HepG2 (cell line): Measurements from ENCODE around the gene AFDN. TPM values are rescaled to one million over a fixed set of nuclear protein-coding genes. Genes with fewer than 3 reads are reported as not detected.

Experiments used
- ATAC-seq: fragments of 200-7000 bp; cut with Tn5 transposase; 3 replicates; pipeline ENCODE4 v1.9.1; 2020; ENCODE audit warnings: mild to moderate bottlenecking, moderate library complexity
- BruUV-seq: library from RNA; stranded (reverse); fragments of 400-500 nt; replicated peaks from 2 replicates; lab custom pipeline; 2021; lab: Mats Ljungman, UMichigan
- CTCF ChIA-PET: fragments of 300-600 bp; formaldehyde crosslinking; extraction: SDS; loops from one replicate; lab custom pipeline; 2021; ENCODE audit warnings: low total read pairs, inconsistent platforms, low intra/inter-chr PET ratio; lab: Yijun Ruan, JAX
- POLR2A ChIA-PET: fragments of 350-600 bp; sonication (Branson Sonifier 250); formaldehyde crosslinking; loops from one replicate; lab custom pipeline; 2020; ENCODE audit warnings: antibody characterized with exemption, inconsistent platforms; lab: Yijun Ruan, JAX
- DNase-seq: peaks from one replicate; pipeline ENCODE4 v3.0.0-alpha.2; 2015; ENCODE audit warnings: low spot score
- FAIRE-seq: peaks from 3 replicates; lab custom pipeline; 2011; peaks lifted over from hg19 to GRCh38; lab: Jason Lieb, UNC
- H2AFZ ChIP-seq: one replicate; pipeline ENCODE4 v1.6.1; 2011; ENCODE audit warnings: low read length, inconsistent platforms
- H3K27ac ChIP-seq: fragments of 300-600 bp; 3 replicates; pipeline ENCODE4 v1.8.0; 2011; ENCODE audit warnings: mixed run types, mild to moderate bottlenecking, mixed read lengths, low read length, inconsistent platforms; ENCODE audit not compliant: insufficient read depth; ENCODE audit errors: extremely low read length
- H3K27me3 ChIP-seq, 2 experiments: fragments of 200-600 bp in 1 of 2; 2 replicates in 1 of 2; 3 replicates in 1 of 2; pipeline versions ENCODE4 v1.6.0 to v1.8.0; 2011; ENCODE audit warnings: low read length in 2 of 2, mild to moderate bottlenecking in 2 of 2, moderate library complexity in 2 of 2, inconsistent platforms in 1 of 2; ENCODE audit not compliant: insufficient read depth in 2 of 2, control insufficient read depth in 1 of 2
- H3K36me3 ChIP-seq, 2 experiments: fragments of 200-600 bp in 1 of 2; replicated peaks in 1 of 2; 2 replicates in 1 of 2; 3 replicates in 1 of 2; pipeline versions ENCODE4 v1.5.1 to v1.8.0; 2011; ENCODE audit warnings: low read length in 2 of 2, inconsistent platforms in 1 of 2; ENCODE audit not compliant: insufficient read depth in 2 of 2, control insufficient read depth in 1 of 2
- H3K4me1 ChIP-seq: 2 replicates; pipeline ENCODE4 v1.5.1; 2012; ENCODE audit warnings: low read length, inconsistent platforms; ENCODE audit not compliant: insufficient read depth
- H3K4me2 ChIP-seq: 2 replicates; pipeline ENCODE4 v1.6.0; 2011; ENCODE audit warnings: low read depth, low read length, inconsistent platforms
- H3K4me3 ChIP-seq, 3 experiments: fragments of 200-600 bp in 1 of 3; sonication (generic), shearing (Covaris generic) in 1 of 3; replicated peaks in 1 of 3; 2 replicates each; pipeline ENCODE4 v1.5.1; 2011 to 2016; ENCODE audit warnings: low read length in 3 of 3, inconsistent platforms in 2 of 3, low read depth in 2 of 3, mild to moderate bottlenecking in 2 of 3, control low read depth in 1 of 3, mixed read lengths in 1 of 3; ENCODE audit not compliant: insufficient read depth in 1 of 3
- H3K79me2 ChIP-seq: one replicate; pipeline ENCODE4 v1.6.1; 2011; ENCODE audit warnings: low read length, inconsistent platforms; ENCODE audit not compliant: insufficient read depth
- H3K9ac ChIP-seq: 2 replicates; pipeline ENCODE4 v1.6.0; 2011; ENCODE audit warnings: mild to moderate bottlenecking, low read depth, low read length, inconsistent platforms; ENCODE audit not compliant: insufficient read depth
- H3K9me3 ChIP-seq: 2 replicates; pipeline ENCODE4 v1.5.1; 2012; ENCODE audit warnings: mild to moderate bottlenecking, low read length
- H4K20me1 ChIP-seq: 2 replicates; pipeline ENCODE4 v1.6.0; 2011; ENCODE audit warnings: inconsistent platforms, mild to moderate bottlenecking, low read length, moderate library complexity; ENCODE audit not compliant: insufficient read depth
- AGO2 ChIP-seq: fragments of 200-400 bp; formaldehyde crosslinking; optimal IDR thresholded peaks from 2 replicates; pipeline ENCODE3; 2017; ENCODE audit warnings: mild to moderate bottlenecking, low read depth, low read length, moderate library complexity
- DR1 ChIP-seq: sonication (generic); formaldehyde crosslinking; IDR thresholded peaks from 2 replicates; pipeline ENCODE4 v1.8.0; 2021; ENCODE audit warnings: mild to moderate bottlenecking, missing genetic modification reagents, inconsistent platforms
- HDAC1 ChIP-seq: sonication (generic); formaldehyde crosslinking; IDR thresholded peaks from 2 replicates; pipeline ENCODE4 v1.5.1; 2020; ENCODE audit warnings: mild to moderate bottlenecking, missing genetic modification reagents
- MAX ChIP-seq: IDR thresholded peaks from 2 replicates; pipeline ENCODE4 v1.6.1; 2012; ENCODE audit warnings: inconsistent platforms
- MED13 ChIP-seq: sonication (generic); formaldehyde crosslinking; IDR thresholded peaks from 2 replicates; pipeline ENCODE4 v1.5.0; 2020; ENCODE audit warnings: missing genetic modification reagents
- NRL ChIP-seq: sonication (generic); formaldehyde crosslinking; IDR thresholded peaks from 2 replicates; pipeline ENCODE4 v1.5.0; 2020; ENCODE audit warnings: missing genetic modification reagents, mild to moderate bottlenecking, moderate library complexity, borderline replicate concordance
- POLR2AphosphoS5 ChIP-seq: IDR thresholded peaks from 2 replicates; pipeline ENCODE4 v1.6.1; 2012; ENCODE audit warnings: low read depth, low read length
- SOX5 ChIP-seq: IDR thresholded peaks from 2 replicates; pipeline ENCODE4 v1.6.1; 2016; ENCODE audit warnings: borderline replicate concordance
- THAP11 ChIP-seq: IDR thresholded peaks from 2 replicates; pipeline ENCODE4 v1.6.1; 2016; ENCODE audit warnings: missing biosample characterization, missing genetic modification reagents
- ZNF687 ChIP-seq: sonication (generic); formaldehyde crosslinking; IDR thresholded peaks from 2 replicates; pipeline ENCODE4 v1.5.1; 2020; ENCODE audit warnings: mild to moderate bottlenecking, missing genetic modification reagents, moderate library complexity
- WGBS: methylation state at CpG from one replicate; pipeline ENCODE4 v1.1.6; 2017; ENCODE audit warnings: low lambda C conversion rate; 5-methylcytosine and 5-hydroxymethylcytosine counted together
- in situ Hi-C: cut with HindIII; loops from 2 replicates; pipeline ENCODE4 v1.10.0; 2017; ENCODE audit warnings: low pct_unique_long_range_greater_than_20kb; ENCODE audit not compliant: extremely low pct_ligation_motif_present
- intact Hi-C: fragments of 100-400 bp; cut with micrococcal nuclease; formaldehyde crosslinking; loops from one replicate; pipeline ENCODE4 v1.10.0; 2022; ENCODE audit not compliant: unreplicated experiment
- polyA plus RNA-seq, 8 experiments: library from polyadenylated mRNA; depleted of rRNA in 3 of 8; stranded (reverse) in 7 of 8; unstranded in 1 of 8; fragments of >200 nt; fragmentation: Illumina TruSeq in 4 of 8; extraction: Trizol in 4 of 8; gene quantifications; 2 replicates each; pipeline versions ENCODE4 v1.2.1 to v1.2.3, GENCODE V29; 2011 to 2016; ENCODE audit warnings: low read depth in 4 of 8, missing spikeins in 1 of 8, mixed read lengths in 1 of 8; ENCODE audit not compliant: insufficient read depth in 1 of 8
- total RNA-seq, 5 experiments: library from RNA; depleted of rRNA; stranded (reverse); fragments of >200 nt; fragmentation: Illumina TruSeq; extraction: Trizol; gene quantifications; 2 replicates each; pipeline ENCODE4 v1.2.3, GENCODE V29; 2016; ENCODE audit warnings: low read depth in 1 of 5

AFDN gene
- total and polyA plus RNA-seq, 2 of the 13 experiments (the other 11 are each of a cell fraction or from before 2014, with no cell fraction given), result 136 to 151 TPM

GRCh38 chr6:167949121-167949684 lies 122.5 kb downstream of the AFDN start:
- no peak for FAIRE-seq
- POLR2A ChIA-PET, result no interaction called here
- no peak for ATAC-seq
- Histone ChIP-seq H3K27ac (no peak overlapping the region), H2AFZ (no peak overlapping the region), H3K4me2 (no peak overlapping the region), H3K9ac (no peak overlapping the region), H4K20me1 (no peaks in the 10 kb centered on the region), H3K36me3 (peaks cover 42 to 85% of the 10 kb centered on the region in 2 experiments), H3K4me3 (no peak overlapping the region), H3K4me1 (peaks cover 10% of the 10 kb centered on the region), H3K9me3 (no peaks in the 10 kb centered on the region), H3K27me3 (no peaks in the 10 kb centered on the region), H3K79me2 (no peaks in the 10 kb centered on the region)
- WGBS, result 94% methylated on average over 7 of the region's 7 CpGs
- CTCF ChIA-PET, result no interaction called here
- in situ Hi-C loops (no loop called here), intact Hi-C loops (no loop called here)
- TF ChIP-seq POLR2AphosphoS5 (0 out of 2 replicates have a peak, but pooled peaks have one; percentile 17), THAP11 (CRISPR knock-in tag) (no peak), MED13 (CRISPR knock-in tag) (no peak)
- BruUV-seq, result no TSS peak
- DNase-seq, result no peak

- Histone ChIP-seq H3K9me3 (no peaks in the 10 kb centered on the region), H3K4me2 (no peak overlapping the region), H3K36me3 (peaks cover 36 to 80% of the 10 kb centered on the region in 2 experiments), H3K9ac (no peak overlapping the region), H2AFZ (no peak overlapping the region), H3K4me1 (peaks cover 18% of the 10 kb centered on the region), H4K20me1 (no peaks in the 10 kb centered on the region), H3K4me3 (no peak overlapping the region), H3K79me2 (no peaks in the 10 kb centered on the region), H3K27me3 (no peaks in the 10 kb centered on the region), H3K27ac (no peak overlapping the region)
- TF ChIP-seq DR1 (CRISPR knock-in tag) (no peak), HDAC1 (no peak), ZNF687 (peak; percentile 20; the same call in 1 of the 2 replicates), SOX5 (CRISPR knock-in tag) (no peak), MAX (no peak), NRL (CRISPR knock-in tag) (0 out of 2 replicates have a peak, but pooled peaks have one; percentile 44), AGO2 (peak; percentile 86)
- ATAC-seq, result no peak
- no peak for DNase-seq
- intact Hi-C loops (no loop called here), in situ Hi-C loops (no loop called here)
- no peak for FAIRE-seq
- no TSS peak for BruUV-seq
- POLR2A ChIA-PET, result no interaction called here
- 97% methylated on average over 29 of the region's 29 CpGs for WGBS
- CTCF ChIA-PET, result no interaction called here
Measured at GRCh38 chr6:167951781-167952511, 125.2 kb downstream of the AFDN start.
